Parietal lobe (tissue), 2 donors: ENCODE results near the gene INHBC. TPM values are rescaled to one million over a fixed set of nuclear protein-coding genes. Genes with fewer than 3 reads are reported as not detected.

Experiments
- small RNA-seq: library from RNA; depleted of rRNA; stranded (forward); fragments of <200 nt; gene quantifications from one replicate; pipeline ENCODE3, GENCODE V24; 2014; ENCODE audit warnings: low replicate concordance
- total RNA-seq: library from RNA; depleted of rRNA; stranded (reverse); fragments of >200 nt; gene quantifications from one replicate; pipeline ENCODE4 v1.2.3, GENCODE V29; 2014

Gene INHBC, protein sequence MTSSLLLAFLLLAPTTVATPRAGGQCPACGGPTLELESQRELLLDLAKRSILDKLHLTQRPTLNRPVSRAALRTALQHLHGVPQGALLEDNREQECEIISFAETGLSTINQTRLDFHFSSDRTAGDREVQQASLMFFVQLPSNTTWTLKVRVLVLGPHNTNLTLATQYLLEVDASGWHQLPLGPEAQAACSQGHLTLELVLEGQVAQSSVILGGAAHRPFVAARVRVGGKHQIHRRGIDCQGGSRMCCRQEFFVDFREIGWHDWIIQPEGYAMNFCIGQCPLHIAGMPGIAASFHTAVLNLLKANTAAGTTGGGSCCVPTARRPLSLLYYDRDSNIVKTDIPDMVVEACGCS
- not detected for total RNA-seq

GRCh38 chr12:57434517-57435223 is at the start of gene INHBC:
INHBC (plus strand) TSS chr12:57434784; CDS start chr12:57434887, 103 bp downstream.

DNA sequence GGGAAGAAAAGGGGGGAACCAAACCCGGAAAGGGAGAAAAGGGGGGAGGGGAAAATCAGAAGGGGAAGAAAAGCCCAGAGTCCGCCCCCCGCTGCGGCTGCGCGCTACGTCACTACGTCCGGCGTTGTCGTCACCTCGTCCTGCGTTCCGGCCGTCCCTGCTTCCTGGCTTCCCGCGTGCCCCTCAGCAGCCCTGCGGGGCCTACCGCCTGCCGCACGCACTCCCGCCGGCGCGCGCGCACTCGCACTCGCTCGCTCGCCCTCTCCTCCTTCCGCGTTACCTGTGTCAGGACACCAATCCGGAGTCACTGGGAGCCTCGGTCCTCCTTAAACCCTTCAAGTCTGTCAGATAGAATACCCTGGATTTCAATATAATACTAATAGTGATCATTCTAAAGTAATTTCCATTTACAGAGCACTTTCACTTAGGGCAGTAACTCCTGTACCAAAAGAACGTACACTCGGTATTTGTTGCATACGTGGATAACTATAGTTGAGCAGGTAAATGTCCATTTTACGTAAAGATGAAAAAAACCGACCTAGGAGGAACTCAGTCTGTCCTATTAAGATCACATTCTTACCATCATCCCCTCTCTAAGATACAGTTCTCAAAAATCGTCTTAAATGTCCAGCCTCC is 3.5 kb upstream of the INHBC start, which contains the start of gene R3HDM2:
Gene R3HDM2 (minus strand): TSS at position 113 of the 636 bp plus-strand sequence. CDS start 120,615 bp downstream, outside the sequence.

GRCh38 chr12:57454566-57455373 is 20.2 kb downstream of the INHBC start, which contains the start of gene INHBE:
INHBE (plus strand) TSS chr12:57455307; CDS start chr12:57455537, 230 bp downstream.

GRCh38 chr12:57459750-57460467 is 25.3 kb downstream of the INHBC start, which contains the start of gene GLI1:
GLI1 (plus strand) TSS chr12:57459785; CDS start chr12:57463692, 3,907 bp downstream.

GRCh38 chr12:57479376-57480115 is 45.0 kb downstream of the INHBC start, which contains the start of gene ARHGAP9:
ARHGAP9 (minus strand) TSS chr12:57479866; CDS start chr12:57479406, 460 bp downstream.

DNA sequence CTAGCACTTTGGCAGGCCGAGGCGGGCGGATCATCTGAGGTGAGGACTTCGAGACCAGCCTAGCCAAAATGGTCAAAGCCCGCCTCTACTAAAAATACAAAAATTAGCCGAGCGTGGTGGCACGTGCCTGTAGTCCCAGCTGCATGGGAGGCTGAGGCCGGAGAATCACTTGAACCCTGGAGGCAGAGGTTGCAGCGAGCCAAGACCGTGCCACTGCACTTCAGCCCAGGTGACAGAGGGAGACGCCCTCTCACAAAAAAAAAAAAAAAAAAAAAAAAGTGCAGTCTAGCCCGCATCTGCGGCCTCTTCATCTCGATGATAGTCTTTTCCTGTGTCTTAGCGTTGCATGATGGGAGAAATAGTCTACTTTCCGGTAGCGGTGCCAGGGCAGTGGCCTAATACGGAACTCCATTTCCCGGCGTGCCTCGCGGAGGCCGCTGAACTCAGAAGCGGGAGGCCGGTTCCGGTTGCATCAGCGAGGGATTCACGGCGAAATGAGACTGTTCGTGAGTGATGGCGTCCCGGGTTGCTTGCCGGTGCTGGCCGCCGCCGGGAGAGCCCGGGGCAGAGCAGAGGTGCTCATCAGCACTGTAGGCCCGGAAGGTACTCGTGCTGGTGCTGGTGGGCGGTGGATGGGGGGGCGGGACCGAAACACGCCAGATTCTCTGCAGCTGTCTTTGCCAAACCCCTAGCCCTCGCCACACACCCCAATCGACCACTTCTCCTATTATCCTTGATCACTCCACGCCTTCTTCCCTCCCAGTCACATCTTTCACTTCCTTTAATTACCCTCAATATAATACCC is 53.2 kb downstream of the INHBC start, which contains the start of gene MARS1:
Gene MARS1 (plus strand): TSS at position 472 of the 805 bp plus-strand sequence. CDS start 23 bp downstream, at position 495.

Small RNAs within 50 kb of the gene (small RNA-seq; reads per million reads assigned to genes)
- gene RNU6-879P, result not detected

Other genes starting within 250 kb of the INHBC start
- gene NXPH4, start 218.0 kb upstream of the INHBC start, total RNA-seq, result 1.6 TPM
- 32.2 TPM for gene SHMT2, start 205.1 kb upstream of the INHBC start, total RNA-seq
- gene STAC3, start 183.6 kb upstream of the INHBC start, total RNA-seq, result 0.94 TPM
- 38.5 TPM for gene R3HDM2, start 3.7 kb upstream of the INHBC start, total RNA-seq
- gene INHBE, start 20.5 kb downstream of the INHBC start, total RNA-seq, result not detected
- gene GLI1, start 25.0 kb downstream of the INHBC start, total RNA-seq, result 0.63 TPM
- 0.94 TPM for gene ARHGAP9, start 45.1 kb downstream of the INHBC start, total RNA-seq
- 122 TPM for gene MARS1, start 53.3 kb downstream of the INHBC start, total RNA-seq
- gene DDIT3, start 85.7 kb downstream of the INHBC start, total RNA-seq, result 3.8 TPM
- 6.3 TPM for gene MBD6, start 88.0 kb downstream of the INHBC start, total RNA-seq
- gene DCTN2, start 112.4 kb downstream of the INHBC start, total RNA-seq, result 153 TPM
- 97.0 TPM for gene KIF5A, start 115.3 kb downstream of the INHBC start, total RNA-seq
- gene PIP4K2C, start 156.4 kb downstream of the INHBC start, total RNA-seq, result 13.8 TPM
- gene DTX3, start 170.0 kb downstream of the INHBC start, total RNA-seq, result 81.7 TPM
- 40.7 TPM for gene ARHGEF25, start 176.7 kb downstream of the INHBC start, total RNA-seq
- 103 TPM for gene B4GALNT1, start 198.4 kb downstream of the INHBC start, total RNA-seq